HepG2 (cell line): ENCODE data around the gene FCN3. TPM values are rescaled to one million over a fixed set of nuclear protein-coding genes. Genes with fewer than 3 reads are reported as not detected.

ENCODE experiments used
- ARNTL ChIP-seq: sonication (generic); formaldehyde crosslinking; IDR thresholded peaks from 2 replicates; pipeline ENCODE4 v1.4.0; 2020; ENCODE audit warnings: mild to moderate bottlenecking, missing genetic modification reagents
- BCL3 ChIP-seq: sonication (generic); formaldehyde crosslinking; IDR thresholded peaks from 2 replicates; pipeline ENCODE4 v1.5.1; 2020; ENCODE audit warnings: mild to moderate bottlenecking, missing genetic modification reagents, moderate library complexity
- CREB1 ChIP-seq, 2 experiments: fragments of 450-650 bp in 1 of 2; IDR thresholded peaks; 2 replicates each; pipeline ENCODE4 v1.6.1; 2016 to 2017; ENCODE audit warnings: control low read depth in 1 of 2, mild to moderate bottlenecking in 1 of 2, missing compliant biosample characterization in 1 of 2, missing genetic modification characterization in 1 of 2
- FIP1L1 ChIP-seq: fragments of 200-400 bp; formaldehyde crosslinking; IDR thresholded peaks from 2 replicates; pipeline ENCODE4 v1.6.1; 2018; ENCODE audit warnings: low read depth, mild to moderate bottlenecking, low read length, moderate library complexity, borderline replicate concordance; ENCODE audit not compliant: insufficient read depth
- HCFC1 ChIP-seq: fragments of 150-350 bp; IDR thresholded peaks from 2 replicates; pipeline ENCODE4 v1.6.1; 2014; ENCODE audit warnings: low read depth, low read length
- IKZF1 ChIP-seq: fragments of 450-650 bp; IDR thresholded peaks from 2 replicates; pipeline ENCODE4 v1.7.1; 2016
- JARID2 ChIP-seq: sonication (generic); formaldehyde crosslinking; IDR thresholded peaks from 2 replicates; pipeline ENCODE4 v1.8.1; 2023; ENCODE audit warnings: missing genetic modification reagents, inconsistent platforms; ENCODE audit not compliant: insufficient replicate concordance
- KAT8 ChIP-seq: IDR thresholded peaks from 2 replicates; pipeline ENCODE4 v1.6.1; 2016; ENCODE audit warnings: missing genetic modification reagents, missing compliant biosample characterization
- KLF15 ChIP-seq: sonication (generic); formaldehyde crosslinking; IDR thresholded peaks from 2 replicates; pipeline ENCODE4 v1.8.1; 2023; ENCODE audit warnings: borderline replicate concordance, mild to moderate bottlenecking, inconsistent platforms, missing genetic modification reagents, mixed read lengths
- RAD21 ChIP-seq: fragments of 450-650 bp; formaldehyde crosslinking; IDR thresholded peaks from 2 replicates; pipeline ENCODE4 v1.5.0; 2020; ENCODE audit warnings: mild to moderate bottlenecking
- RARA ChIP-seq: IDR thresholded peaks from 2 replicates; pipeline ENCODE4 v1.6.1; 2016; ENCODE audit warnings: missing genetic modification reagents, missing compliant biosample characterization
- REL ChIP-seq: sonication (generic); formaldehyde crosslinking; conservative IDR thresholded peaks from 2 replicates; pipeline ENCODE4 v1.8.0; 2022; ENCODE audit warnings: mild to moderate bottlenecking, missing genetic modification reagents, moderate library complexity
- RXRB ChIP-seq: IDR thresholded peaks from 2 replicates; pipeline ENCODE4 v1.6.1; 2016; ENCODE audit warnings: borderline replicate concordance, missing genetic modification reagents, missing compliant biosample characterization
- TBX3 ChIP-seq: fragments of 450-650 bp; IDR thresholded peaks from 2 replicates; pipeline ENCODE4 v1.6.1; 2017; ENCODE audit warnings: antibody characterized with exemption, mild to moderate bottlenecking, inconsistent platforms, borderline replicate concordance
- ZBTB20 ChIP-seq: sonication (generic); formaldehyde crosslinking; IDR thresholded peaks from 2 replicates; pipeline ENCODE4 v1.8.1; 2023; ENCODE audit warnings: missing genetic modification reagents, low read depth, mild to moderate bottlenecking, borderline replicate concordance
- ZFY ChIP-seq: sonication (generic); formaldehyde crosslinking; IDR thresholded peaks from 2 replicates; pipeline ENCODE4 v1.4.0; 2020; ENCODE audit warnings: missing genetic modification reagents
- ZNF24 ChIP-seq: fragments of 450-650 bp; IDR thresholded peaks from 2 replicates; pipeline ENCODE4 v1.6.1; 2017; ENCODE audit warnings: antibody characterized with exemption, mild to moderate bottlenecking
- ZNF629 ChIP-seq: sonication (generic); formaldehyde crosslinking; conservative IDR thresholded peaks from 2 replicates; pipeline ENCODE4 v1.5.0; 2020; ENCODE audit warnings: missing genetic modification reagents
- ZNF709 ChIP-seq: sonication (generic); formaldehyde crosslinking; IDR thresholded peaks from 2 replicates; pipeline ENCODE4 v1.5.0; 2020; ENCODE audit warnings: mild to moderate bottlenecking, missing genetic modification reagents
- ZNF841 ChIP-seq: sonication (generic); formaldehyde crosslinking; IDR thresholded peaks from 2 replicates; pipeline ENCODE4 v1.8.1; 2023; ENCODE audit warnings: missing genetic modification reagents, borderline replicate concordance
- polyA plus RNA-seq, 8 experiments: library from polyadenylated mRNA; depleted of rRNA in 3 of 8; stranded (reverse) in 7 of 8; unstranded in 1 of 8; fragments of >200 nt; fragmentation: Illumina TruSeq in 4 of 8; extraction: Trizol in 4 of 8; gene quantifications; 2 replicates each; pipeline versions ENCODE4 v1.2.1 to v1.2.3, GENCODE V29; 2011 to 2016; ENCODE audit warnings: low read depth in 4 of 8, missing spikeins in 1 of 8, mixed read lengths in 1 of 8; ENCODE audit not compliant: insufficient read depth in 1 of 8
- total RNA-seq, 5 experiments: library from RNA; depleted of rRNA; stranded (reverse); fragments of >200 nt; fragmentation: Illumina TruSeq; extraction: Trizol; gene quantifications; 2 replicates each; pipeline ENCODE4 v1.2.3, GENCODE V29; 2016; ENCODE audit warnings: low read depth in 1 of 5
- TF ChIP-seq, protein P1 (sequence below): sonication (generic); formaldehyde crosslinking; IDR thresholded peaks from 2 replicates; pipeline ENCODE4 v1.4.0; 2020; ENCODE audit warnings: missing genetic modification reagents, borderline replicate concordance
- TF ChIP-seq, protein P2 (sequence below): sonication (generic); formaldehyde crosslinking; IDR thresholded peaks from 2 replicates; pipeline ENCODE4 v1.8.0; 2022; ENCODE audit warnings: mild to moderate bottlenecking, missing genetic modification reagents, moderate library complexity
- TF ChIP-seq, protein P3 (sequence below): sonication (generic); formaldehyde crosslinking; IDR thresholded peaks from 2 replicates; pipeline ENCODE4 v1.4.0; 2020; ENCODE audit warnings: missing genetic modification reagents, borderline replicate concordance

The FCN3 gene
- total and polyA plus RNA-seq, 2 of the 13 experiments (the other 11 are each of a cell fraction or from before 2014, with no cell fraction given): not detected

- TF ChIP-seq BCL3 (CRISPR knock-in tag) (no peak), ZNF24 (no peak), FIP1L1 (no peak), IKZF1 (no peak), KLF15 (CRISPR knock-in tag) (no peak), ZBTB20 (CRISPR knock-in tag) (no peak), ZNF841 (CRISPR knock-in tag) (no peak), CREB1 (IDR thresholded peaks at IDR 0.05) (no peak), CREB1 (CRISPR knock-in tag; IDR thresholded peaks at IDR 0.05) (no peak), RARA (no peak), RAD21 (peak; percentile 85), REL (CRISPR knock-in tag) (no peak), TBX3 (no peak), ZNF629 (CRISPR knock-in tag) (no peak), ZNF709 (CRISPR knock-in tag) (no peak), JARID2 (no peak), ZFY (CRISPR knock-in tag) (peak; percentile 41; the same call in 1 of the 2 replicates), HCFC1 (no peak), RXRB (0 out of 2 replicates have a peak, but pooled peaks have one; percentile 15), KAT8 (CRISPR knock-in tag) (0 out of 2 replicates have a peak, but pooled peaks have one; percentile 17), ARNTL (CRISPR knock-in tag) (no peak)
- TF ChIP-seq, protein P1, sequence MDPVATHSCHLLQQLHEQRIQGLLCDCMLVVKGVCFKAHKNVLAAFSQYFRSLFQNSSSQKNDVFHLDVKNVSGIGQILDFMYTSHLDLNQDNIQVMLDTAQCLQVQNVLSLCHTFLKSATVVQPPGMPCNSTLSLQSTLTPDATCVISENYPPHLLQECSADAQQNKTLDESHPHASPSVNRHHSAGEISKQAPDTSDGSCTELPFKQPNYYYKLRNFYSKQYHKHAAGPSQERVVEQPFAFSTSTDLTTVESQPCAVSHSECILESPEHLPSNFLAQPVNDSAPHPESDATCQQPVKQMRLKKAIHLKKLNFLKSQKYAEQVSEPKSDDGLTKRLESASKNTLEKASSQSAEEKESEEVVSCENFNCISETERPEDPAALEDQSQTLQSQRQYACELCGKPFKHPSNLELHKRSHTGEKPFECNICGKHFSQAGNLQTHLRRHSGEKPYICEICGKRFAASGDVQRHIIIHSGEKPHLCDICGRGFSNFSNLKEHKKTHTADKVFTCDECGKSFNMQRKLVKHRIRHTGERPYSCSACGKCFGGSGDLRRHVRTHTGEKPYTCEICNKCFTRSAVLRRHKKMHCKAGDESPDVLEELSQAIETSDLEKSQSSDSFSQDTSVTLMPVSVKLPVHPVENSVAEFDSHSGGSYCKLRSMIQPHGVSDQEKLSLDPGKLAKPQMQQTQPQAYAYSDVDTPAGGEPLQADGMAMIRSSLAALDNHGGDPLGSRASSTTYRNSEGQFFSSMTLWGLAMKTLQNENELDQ (CRISPR knock-in tag): no peak
- TF ChIP-seq, protein P2, sequence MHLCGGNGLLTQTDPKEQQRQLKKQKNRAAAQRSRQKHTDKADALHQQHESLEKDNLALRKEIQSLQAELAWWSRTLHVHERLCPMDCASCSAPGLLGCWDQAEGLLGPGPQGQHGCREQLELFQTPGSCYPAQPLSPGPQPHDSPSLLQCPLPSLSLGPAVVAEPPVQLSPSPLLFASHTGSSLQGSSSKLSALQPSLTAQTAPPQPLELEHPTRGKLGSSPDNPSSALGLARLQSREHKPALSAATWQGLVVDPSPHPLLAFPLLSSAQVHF (CRISPR knock-in tag): no peak
- TF ChIP-seq, protein P3, sequence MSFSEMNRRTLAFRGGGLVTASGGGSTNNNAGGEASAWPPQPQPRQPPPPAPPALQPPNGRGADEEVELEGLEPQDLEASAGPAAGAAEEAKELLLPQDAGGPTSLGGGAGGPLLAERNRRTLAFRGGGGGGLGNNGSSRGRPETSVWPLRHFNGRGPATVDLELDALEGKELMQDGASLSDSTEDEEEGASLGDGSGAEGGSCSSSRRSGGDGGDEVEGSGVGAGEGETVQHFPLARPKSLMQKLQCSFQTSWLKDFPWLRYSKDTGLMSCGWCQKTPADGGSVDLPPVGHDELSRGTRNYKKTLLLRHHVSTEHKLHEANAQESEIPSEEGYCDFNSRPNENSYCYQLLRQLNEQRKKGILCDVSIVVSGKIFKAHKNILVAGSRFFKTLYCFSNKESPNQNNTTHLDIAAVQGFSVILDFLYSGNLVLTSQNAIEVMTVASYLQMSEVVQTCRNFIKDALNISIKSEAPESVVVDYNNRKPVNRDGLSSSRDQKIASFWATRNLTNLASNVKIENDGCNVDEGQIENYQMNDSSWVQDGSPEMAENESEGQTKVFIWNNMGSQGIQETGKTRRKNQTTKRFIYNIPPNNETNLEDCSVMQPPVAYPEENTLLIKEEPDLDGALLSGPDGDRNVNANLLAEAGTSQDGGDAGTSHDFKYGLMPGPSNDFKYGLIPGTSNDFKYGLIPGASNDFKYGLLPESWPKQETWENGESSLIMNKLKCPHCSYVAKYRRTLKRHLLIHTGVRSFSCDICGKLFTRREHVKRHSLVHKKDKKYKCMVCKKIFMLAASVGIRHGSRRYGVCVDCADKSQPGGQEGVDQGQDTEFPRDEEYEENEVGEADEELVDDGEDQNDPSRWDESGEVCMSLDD (CRISPR knock-in tag): no peak
Measured at GRCh38 chr1:27357281-27358037, 17.2 kb downstream of the FCN3 start (continued).
